ENCODE data around the gene ARHGAP29. TPM values are rescaled to one million over a fixed set of nuclear protein-coding genes. Genes with fewer than 3 reads are reported as not detected.

The ARHGAP29 gene
- total and polyA plus RNA-seq, 7 experiments from 2014 or later, result 0.02 to 0.37 (median 0.13) TPM; not detected in 4

DNA sequence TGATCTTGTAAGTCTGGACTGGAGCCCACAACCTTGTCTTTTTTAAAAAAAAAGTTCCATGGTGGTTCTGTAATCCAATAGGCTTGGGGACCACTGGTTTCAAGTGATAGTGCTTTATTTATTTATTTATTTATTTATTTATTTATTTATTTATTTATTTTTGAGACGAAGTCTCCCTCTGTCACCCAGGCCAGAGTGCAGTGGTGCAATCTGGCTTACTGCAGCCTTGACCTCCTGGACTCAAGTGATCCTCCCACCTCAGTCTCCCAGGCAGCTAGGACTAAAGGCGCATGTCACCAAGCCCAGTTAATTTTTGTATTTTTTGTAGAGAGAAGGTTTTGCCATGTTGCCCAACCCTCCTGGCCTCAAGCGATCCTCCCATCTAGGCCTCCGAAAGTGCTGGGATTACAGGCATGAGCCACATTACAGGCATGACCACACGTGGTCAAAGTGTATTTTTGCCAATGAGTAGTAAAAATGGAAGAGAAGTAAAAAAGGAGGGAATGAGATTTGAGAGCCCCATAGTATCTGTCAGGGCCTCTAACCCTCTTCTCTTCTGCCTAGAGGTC, 44.8 kb upstream of the ARHGAP29 start:
- Histone ChIP-seq H3K27ac (ENCODE audit: low read depth, low read length) (no peak overlapping the region), H3K4me3 (ENCODE audit: low read length) (no peak overlapping the region), H3K27me3 (ENCODE audit: control insufficient read depth in 2 of 2, insufficient read depth in 2 of 2, low read length in 2 of 2) (no peaks in the 10 kb centered on the region), H3K9me3 (ENCODE audit: control insufficient read depth in 2 of 3, low read length in 3 of 3) (no peaks in the 10 kb centered on the region), H3K36me3 (ENCODE audit: control insufficient read depth in 2 of 3, insufficient read depth in 3 of 3, low read length in 3 of 3) (no peaks in the 10 kb centered on the region), H3K4me1 (ENCODE audit: control insufficient read depth in 2 of 2, insufficient read depth in 2 of 2, low read length in 2 of 2) (no peaks in the 10 kb centered on the region)
- ChIA-PET POLR2A (no interaction called here), CTCF (interaction anchor here (1.1 kb wide), 1 partner anchor 9 kb away, joined by 3 read pairs; no protein-coding TSS in a partner anchor)
- H3K4me1 Mint-ChIP-seq, result peaks cover 0 to 6% (median 5%) of the 10 kb centered on the region in 7 donors
- H3K9me3 Mint-ChIP-seq, result peaks cover 0 to 3% (median 0%) of the 10 kb centered on the region in 11 donors
- DNase-seq (no peak), ATAC-seq (no peak)
- H3K36me3 Mint-ChIP-seq, result peaks cover 0 to 4% (median 0%) of the 10 kb centered on the region in 5 donors
- intact Hi-C loops (cut with micrococcal nuclease), result no loop called here
- H3K4me3 Mint-ChIP-seq, result no peak overlapping the region
- H3K27ac Mint-ChIP-seq, result no peak overlapping the region
- H3K27me3 Mint-ChIP-seq, result peaks cover 11 to 28% (median 21%) of the 10 kb centered on the region in 5 donors

DNA sequence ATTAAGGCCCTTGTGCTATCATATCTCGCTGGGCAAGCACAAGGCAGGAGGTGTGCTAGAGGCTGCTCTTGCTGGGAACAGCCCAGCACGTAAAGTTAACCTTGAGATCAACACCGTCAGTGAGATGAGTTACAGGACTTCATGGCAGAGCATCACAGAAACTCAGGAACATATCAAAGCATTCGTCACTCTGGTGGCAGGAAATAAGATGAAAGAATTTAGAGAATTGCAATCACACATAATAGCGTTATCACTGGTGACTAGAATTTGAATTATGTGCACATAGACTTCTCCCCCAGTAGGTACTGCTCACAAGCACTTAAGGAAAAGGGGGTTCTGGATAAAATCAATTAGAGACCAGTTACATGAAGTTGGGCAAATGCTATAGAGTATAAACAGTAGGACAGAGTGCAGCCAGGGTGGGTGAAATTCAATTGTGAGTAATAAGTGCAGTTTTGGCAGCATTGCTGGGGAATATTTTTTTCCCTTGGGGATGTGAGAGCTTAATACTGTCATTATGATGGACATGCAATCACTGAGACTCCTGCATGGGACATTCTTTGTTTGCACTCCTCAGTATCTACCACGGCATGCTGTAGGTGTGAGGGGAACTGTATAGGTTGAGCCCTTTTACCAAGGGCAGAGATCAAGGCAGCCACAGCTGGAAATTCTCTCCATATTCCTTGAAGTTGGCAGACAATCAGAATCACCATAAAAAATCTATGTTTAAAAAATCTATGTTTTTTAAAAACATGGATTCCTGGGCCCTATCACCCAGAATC, 44.2 kb upstream of the ARHGAP29 start:
- Mint-ChIP-seq H3K27me3 (peaks cover 11 to 28% (median 21%) of the 10 kb centered on the region in 5 donors), H3K4me1 (peaks cover 0 to 6% (median 5%) of the 10 kb centered on the region in 7 donors), H3K9me3 (peaks cover 0 to 3% (median 0%) of the 10 kb centered on the region in 11 donors), H3K36me3 (peaks cover 0 to 4% (median 0%) of the 10 kb centered on the region in 5 donors), H3K27ac (no peak overlapping the region), H3K4me3 (no peak overlapping the region)
- Histone ChIP-seq H3K4me3 (ENCODE audit: low read length) (no peak overlapping the region), H3K27me3 (ENCODE audit: control insufficient read depth in 2 of 2, insufficient read depth in 2 of 2, low read length in 2 of 2) (no peaks in the 10 kb centered on the region), H3K4me1 (ENCODE audit: control insufficient read depth in 2 of 2, insufficient read depth in 2 of 2, low read length in 2 of 2) (no peaks in the 10 kb centered on the region), H3K27ac (ENCODE audit: low read depth, low read length) (no peak overlapping the region), H3K9me3 (ENCODE audit: control insufficient read depth in 2 of 3, low read length in 3 of 3) (no peaks in the 10 kb centered on the region), H3K36me3 (ENCODE audit: control insufficient read depth in 2 of 3, insufficient read depth in 3 of 3, low read length in 3 of 3) (no peaks in the 10 kb centered on the region)
- peak in 1 of 9 donors; percentile 10 for DNase-seq
- ATAC-seq, result no peak
- intact Hi-C loops (cut with micrococcal nuclease), result no loop called here
- ChIA-PET POLR2A (no interaction called here), CTCF (no interaction called here)

DNA sequence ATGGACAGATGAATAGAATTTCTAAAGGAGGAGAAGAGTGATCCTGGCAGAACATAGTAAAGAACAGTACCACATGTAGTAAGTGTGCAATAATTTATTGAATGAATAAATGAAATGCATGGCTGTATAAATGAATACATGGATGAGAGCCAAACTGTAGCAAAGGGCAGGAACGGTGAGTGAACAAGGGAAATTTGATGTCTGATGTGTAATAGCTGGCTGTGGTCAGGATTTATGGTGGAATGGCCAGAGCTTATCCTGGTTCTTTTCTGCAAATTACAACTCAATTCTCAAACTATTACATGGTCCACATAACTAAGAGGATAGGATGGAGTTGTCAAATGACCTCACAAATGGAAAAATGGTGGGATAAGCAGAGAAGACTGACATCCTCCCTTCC, 43.2 kb upstream of the ARHGAP29 start:
- H3K4me3 ChIP-seq (ENCODE audit: low read length), result no peak overlapping the region
- no peaks in the 10 kb centered on the region for H3K36me3 ChIP-seq (ENCODE audit: control insufficient read depth in 2 of 3, insufficient read depth in 3 of 3, low read length in 3 of 3)
- ChIA-PET CTCF (interaction anchor here (0.6 kb wide), 1 partner anchor 255 kb away, joined by 3 read pairs; no protein-coding TSS in a partner anchor), POLR2A (no interaction called here)
- no peak overlapping the region for H3K27ac ChIP-seq (ENCODE audit: low read depth, low read length)
- ATAC-seq, result no peak
- no peak for DNase-seq
- H3K9me3 ChIP-seq (ENCODE audit: control insufficient read depth in 2 of 3, low read length in 3 of 3), result no peaks in the 10 kb centered on the region
- no peak overlapping the region for H3K27ac Mint-ChIP-seq
- H3K36me3 Mint-ChIP-seq, result peaks cover 0 to 4% (median 0%) of the 10 kb centered on the region in 5 donors
- H3K9me3 Mint-ChIP-seq, result peaks cover 0 to 3% (median 0%) of the 10 kb centered on the region in 11 donors
- no peak overlapping the region for H3K4me3 Mint-ChIP-seq
- intact Hi-C loops (cut with micrococcal nuclease), result no loop called here
- no peaks in the 10 kb centered on the region for H3K4me1 ChIP-seq (ENCODE audit: control insufficient read depth in 2 of 2, insufficient read depth in 2 of 2, low read length in 2 of 2)
- no peaks in the 10 kb centered on the region for H3K27me3 ChIP-seq (ENCODE audit: control insufficient read depth in 2 of 2, insufficient read depth in 2 of 2, low read length in 2 of 2)
- H3K27me3 Mint-ChIP-seq, result peaks cover 11 to 32% (median 22%) of the 10 kb centered on the region in 5 donors
- H3K4me1 Mint-ChIP-seq, result peaks cover 0 to 6% (median 5%) of the 10 kb centered on the region in 7 donors

DNA sequence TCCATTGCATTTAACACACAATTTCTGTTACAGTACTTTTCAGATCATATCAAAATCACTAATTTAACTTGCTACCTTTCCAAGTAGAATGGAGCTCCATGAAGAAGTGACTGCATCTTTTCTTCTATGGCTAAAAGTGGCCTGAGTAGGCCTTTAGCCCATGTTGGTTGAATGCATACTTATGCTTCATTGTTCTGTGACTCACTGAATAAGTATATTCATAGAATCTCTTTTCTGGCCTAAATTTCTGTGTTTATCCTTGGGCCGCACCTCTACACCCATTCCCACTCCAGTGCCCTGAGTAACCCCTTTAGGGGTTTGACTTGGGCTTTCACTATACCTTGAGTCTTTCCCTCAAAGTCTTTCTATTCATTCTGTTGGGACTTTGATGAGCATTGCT, 42.1 kb upstream of the ARHGAP29 start:
- Mint-ChIP-seq H3K36me3 (no peaks in the 10 kb centered on the region), H3K27ac (no peak overlapping the region), H3K27me3 (peaks cover 7 to 30% (median 25%) of the 10 kb centered on the region in 5 donors), H3K4me1 (peaks cover 0 to 6% (median 5%) of the 10 kb centered on the region in 7 donors), H3K9me3 (peaks cover 0 to 2% (median 0%) of the 10 kb centered on the region in 11 donors), H3K4me3 (no peak overlapping the region)
- intact Hi-C loops (cut with micrococcal nuclease), result no loop called here
- Histone ChIP-seq H3K27ac (ENCODE audit: low read depth, low read length) (no peak overlapping the region), H3K4me1 (ENCODE audit: control insufficient read depth in 2 of 2, insufficient read depth in 2 of 2, low read length in 2 of 2) (no peaks in the 10 kb centered on the region), H3K27me3 (ENCODE audit: control insufficient read depth in 2 of 2, insufficient read depth in 2 of 2, low read length in 2 of 2) (no peaks in the 10 kb centered on the region), H3K9me3 (ENCODE audit: control insufficient read depth in 2 of 3, low read length in 3 of 3) (no peaks in the 10 kb centered on the region), H3K36me3 (ENCODE audit: control insufficient read depth in 2 of 3, insufficient read depth in 3 of 3, low read length in 3 of 3) (no peaks in the 10 kb centered on the region), H3K4me3 (ENCODE audit: low read length) (no peak overlapping the region)
- ATAC-seq (no peak), DNase-seq (no peak)
- POLR2A ChIA-PET, result no interaction called here
- CTCF ChIA-PET, result no interaction called here

DNA sequence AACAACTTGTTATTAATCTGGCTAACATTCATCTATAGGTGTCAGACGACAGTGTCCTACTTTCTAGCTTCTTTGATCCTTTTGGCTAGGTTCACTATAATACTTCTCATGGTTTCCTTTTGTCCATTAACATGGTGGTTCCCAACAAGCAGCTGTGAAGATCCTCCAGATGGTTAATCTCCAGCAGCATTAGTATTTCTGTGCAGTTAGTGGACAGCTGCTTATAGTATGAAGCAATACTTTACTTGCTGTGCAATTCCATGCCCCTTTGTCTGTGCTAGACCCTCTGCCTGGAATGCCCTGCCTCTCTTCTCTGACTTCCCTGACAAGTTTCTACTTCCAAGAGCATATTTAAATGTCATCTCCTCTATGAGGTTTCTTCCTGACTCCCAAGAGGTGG, 41.7 kb upstream of the ARHGAP29 start:
- no peak overlapping the region for H3K4me3 ChIP-seq (ENCODE audit: low read length)
- no peak overlapping the region for H3K27ac Mint-ChIP-seq
- no peak overlapping the region for H3K27ac ChIP-seq (ENCODE audit: low read depth, low read length)
- H3K4me1 ChIP-seq (ENCODE audit: control insufficient read depth in 2 of 2, insufficient read depth in 2 of 2, low read length in 2 of 2), result no peaks in the 10 kb centered on the region
- H3K36me3 ChIP-seq (ENCODE audit: control insufficient read depth in 2 of 3, insufficient read depth in 3 of 3, low read length in 3 of 3), result no peaks in the 10 kb centered on the region
- ATAC-seq, result no peak
- H3K9me3 ChIP-seq (ENCODE audit: control insufficient read depth in 2 of 3, low read length in 3 of 3), result no peaks in the 10 kb centered on the region
- DNase-seq, result no peak
- intact Hi-C loops (cut with micrococcal nuclease), result no loop called here
- H3K36me3 Mint-ChIP-seq, result no peaks in the 10 kb centered on the region
- peaks cover 0 to 6% (median 5%) of the 10 kb centered on the region in 7 donors for H3K4me1 Mint-ChIP-seq
- H3K9me3 Mint-ChIP-seq, result peaks cover 0 to 2% (median 0%) of the 10 kb centered on the region in 11 donors
- no peak overlapping the region for H3K4me3 Mint-ChIP-seq
- no peaks in the 10 kb centered on the region for H3K27me3 ChIP-seq (ENCODE audit: control insufficient read depth in 2 of 2, insufficient read depth in 2 of 2, low read length in 2 of 2)
- ChIA-PET POLR2A (no interaction called here), CTCF (no interaction called here)
- peaks cover 7 to 30% (median 23%) of the 10 kb centered on the region in 5 donors for H3K27me3 Mint-ChIP-seq

DNA sequence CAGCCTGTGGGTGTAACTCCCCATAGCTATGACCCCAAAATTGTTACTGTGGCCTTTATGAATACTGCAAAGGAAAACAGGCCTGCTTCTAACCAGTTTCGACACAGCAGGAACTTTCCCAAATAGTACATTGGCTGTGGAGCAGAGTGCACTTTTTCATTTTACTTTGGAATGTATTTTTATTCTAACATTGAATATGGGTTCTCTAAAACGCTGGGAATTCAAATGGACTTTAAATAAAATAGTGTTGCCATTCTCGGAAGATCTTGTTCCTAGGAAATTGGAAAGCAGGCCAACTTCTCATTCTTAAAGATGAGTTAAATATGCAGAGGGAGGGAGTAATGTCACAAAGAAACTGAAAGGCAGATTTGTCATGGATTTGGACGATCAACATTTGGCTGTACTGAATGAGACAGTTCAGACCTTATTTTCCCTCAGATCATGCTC, 39.6 kb upstream of the ARHGAP29 start:
- Mint-ChIP-seq H3K27me3 (peaks cover 0 to 34% (median 15%) of the 10 kb centered on the region in 5 donors), H3K36me3 (no peaks in the 10 kb centered on the region), H3K9me3 (peaks cover 0 to 2% (median 0%) of the 10 kb centered on the region in 11 donors), H3K4me3 (no peak overlapping the region), H3K27ac (no peak overlapping the region), H3K4me1 (peaks cover 0 to 6% (median 5%) of the 10 kb centered on the region in 7 donors)
- POLR2A ChIA-PET, result no interaction called here
- H3K4me3 ChIP-seq (ENCODE audit: low read length), result no peak overlapping the region
- no peak overlapping the region for H3K27ac ChIP-seq (ENCODE audit: low read depth, low read length)
- CTCF ChIA-PET, result no interaction called here
- intact Hi-C loops (cut with micrococcal nuclease), result no loop called here
- H3K27me3 ChIP-seq (ENCODE audit: control insufficient read depth in 2 of 2, insufficient read depth in 2 of 2, low read length in 2 of 2), result no peaks in the 10 kb centered on the region
- ATAC-seq (no peak), DNase-seq (no peak)
- no peaks in the 10 kb centered on the region for H3K4me1 ChIP-seq (ENCODE audit: control insufficient read depth in 2 of 2, insufficient read depth in 2 of 2, low read length in 2 of 2)
- H3K36me3 ChIP-seq (ENCODE audit: control insufficient read depth in 2 of 3, insufficient read depth in 3 of 3, low read length in 3 of 3), result no peaks in the 10 kb centered on the region
- no peaks in the 10 kb centered on the region for H3K9me3 ChIP-seq (ENCODE audit: control insufficient read depth in 2 of 3, low read length in 3 of 3)
